Natural killer cell treated with Interleukin-12 subunit alpha and Interleukin-12 subunit beta and Interleukin-15 and Interleukin-18, amount 100 ng/mL, for 72 hours (primary cell): ENCODE results near the gene MSI2. TPM values are rescaled to one million over a fixed set of nuclear protein-coding genes. Genes with fewer than 3 reads are reported as not detected.

Experiments
- ATAC-seq, 2 donors: fragments of 150-1000 bp; cut with Tn5 transposase in 1 of 2; sonication (Bioruptor Pico), chemical (Tn5 transposase) in 1 of 2; 2 replicates each; pipeline ENCODE4 v1.10.0; 2021
- DNase-seq: peaks from one replicate; pipeline ENCODE4 v3.0.0; 2022; ENCODE audit warnings: low spot score
- H3K27ac Mint-ChIP-seq, 2 donors: 1 replicate in 1 of 2; 2 replicates in 1 of 2; pipeline ENCODE4 v1.8.0; 2022; ENCODE audit warnings: mixed read lengths in 2 of 2, mild to moderate bottlenecking in 1 of 2, moderate library complexity in 1 of 2
- H3K27me3 Mint-ChIP-seq, 2 donors: 1 replicate in 1 of 2; 2 replicates in 1 of 2; pipeline ENCODE4 v1.8.0; 2022; ENCODE audit warnings: mixed read lengths in 2 of 2
- H3K36me3 Mint-ChIP-seq: one replicate; pipeline ENCODE4 v1.8.0; 2022; ENCODE audit warnings: mixed read lengths
- H3K4me1 Mint-ChIP-seq, 2 donors: 1 replicate in 1 of 2; 2 replicates in 1 of 2; pipeline ENCODE4 v1.8.0; 2022; ENCODE audit warnings: low read depth in 2 of 2, mixed read lengths in 2 of 2, mild to moderate bottlenecking in 1 of 2
- H3K4me3 Mint-ChIP-seq: one replicate; pipeline ENCODE4 v1.8.0; 2022; ENCODE audit warnings: mixed read lengths
- H3K9me3 Mint-ChIP-seq: 2 replicates; pipeline ENCODE4 v1.8.0; 2022; ENCODE audit warnings: mixed read lengths
- total RNA-seq, 2 donors: library from RNA; stranded (reverse); gene quantifications; one replicate each; pipeline ENCODE4 v1.2.3, GENCODE V29; 2022

Gene MSI2
- total RNA-seq, 2 donors from 2014 or later: 51.3 to 126 TPM

DNA sequence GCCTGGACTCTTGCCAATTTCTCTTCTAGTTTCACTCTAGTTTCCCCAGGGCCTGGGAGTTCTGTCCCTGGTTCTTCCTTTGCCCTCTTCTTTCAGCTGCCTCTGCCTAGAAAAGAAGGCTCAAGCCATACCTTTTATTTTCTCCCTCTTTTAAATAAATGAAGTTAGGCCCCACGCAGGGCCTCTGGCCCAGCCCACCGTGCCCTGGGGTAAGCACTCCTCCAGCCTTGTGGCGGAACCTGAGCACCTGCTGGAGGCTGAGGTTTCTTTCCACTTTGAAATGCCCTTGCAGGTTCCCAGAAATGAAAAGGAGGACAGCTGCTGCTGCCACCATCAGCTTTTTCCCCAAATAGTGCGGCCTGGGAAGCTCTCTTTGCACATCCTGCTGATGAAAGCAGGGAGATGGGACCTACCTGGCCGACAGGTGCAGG is 349.4 kb downstream of the MSI2 start:
- H3K4me1 Mint-ChIP-seq: peaks cover 65 to 67% of the 10 kb centered on the region in 2 donors
- H3K9me3 Mint-ChIP-seq: no peaks in the 10 kb centered on the region
- H3K36me3 Mint-ChIP-seq: no peaks in the 10 kb centered on the region
- peak overlapping the region; percentile 93 to 99 for H3K27ac Mint-ChIP-seq
- DNase-seq: no peak
- no peaks in the 10 kb centered on the region for H3K27me3 Mint-ChIP-seq
- no peak for ATAC-seq
- H3K4me3 Mint-ChIP-seq: peak overlapping the region; percentile 86

DNA sequence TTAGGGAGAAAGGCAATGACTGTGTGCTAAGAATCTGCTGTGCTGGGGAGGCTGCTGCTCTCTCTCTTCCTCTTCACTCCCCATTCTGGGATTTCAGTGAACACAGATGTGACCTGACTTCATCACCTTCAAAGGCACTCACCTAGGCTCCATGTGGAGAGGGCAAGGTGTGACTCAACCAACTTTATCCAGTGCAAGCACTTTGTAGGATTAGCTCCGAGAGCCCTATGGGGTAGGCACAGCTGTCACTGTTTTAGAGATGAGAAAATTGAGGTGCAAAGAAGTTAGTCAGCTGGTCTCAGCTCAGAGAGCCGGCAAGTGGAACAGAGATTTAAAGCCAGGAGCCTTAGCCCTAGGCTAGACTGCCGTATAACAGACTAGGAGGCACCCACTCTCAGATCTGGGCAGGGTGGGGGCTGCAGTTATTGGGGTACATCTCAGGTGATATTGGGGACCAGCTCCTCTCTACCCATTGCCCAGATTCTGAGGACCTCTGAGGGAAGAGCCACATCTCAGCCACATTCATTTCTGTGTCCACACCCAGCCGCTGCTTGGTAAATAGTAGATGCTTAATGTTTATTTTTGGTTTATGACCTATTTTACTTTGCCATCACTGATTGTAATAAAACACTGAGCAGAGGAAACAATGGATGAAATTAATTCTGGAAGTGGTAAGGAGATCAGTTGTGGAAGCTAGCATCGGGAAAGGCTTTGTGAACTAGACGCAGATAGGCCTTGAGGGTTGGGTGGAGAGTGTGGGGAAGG is 350.0 kb downstream of the MSI2 start:
- H3K4me3 Mint-ChIP-seq: peak overlapping the region; percentile 86
- H3K9me3 Mint-ChIP-seq: no peaks in the 10 kb centered on the region
- DNase-seq: no peak
- H3K36me3 Mint-ChIP-seq: no peaks in the 10 kb centered on the region
- H3K27me3 Mint-ChIP-seq: no peaks in the 10 kb centered on the region
- no peak for ATAC-seq
- peak overlapping the region; percentile 93 to 99 for H3K27ac Mint-ChIP-seq
- H3K4me1 Mint-ChIP-seq: peaks cover 59 to 61% of the 10 kb centered on the region in 2 donors

DNA sequence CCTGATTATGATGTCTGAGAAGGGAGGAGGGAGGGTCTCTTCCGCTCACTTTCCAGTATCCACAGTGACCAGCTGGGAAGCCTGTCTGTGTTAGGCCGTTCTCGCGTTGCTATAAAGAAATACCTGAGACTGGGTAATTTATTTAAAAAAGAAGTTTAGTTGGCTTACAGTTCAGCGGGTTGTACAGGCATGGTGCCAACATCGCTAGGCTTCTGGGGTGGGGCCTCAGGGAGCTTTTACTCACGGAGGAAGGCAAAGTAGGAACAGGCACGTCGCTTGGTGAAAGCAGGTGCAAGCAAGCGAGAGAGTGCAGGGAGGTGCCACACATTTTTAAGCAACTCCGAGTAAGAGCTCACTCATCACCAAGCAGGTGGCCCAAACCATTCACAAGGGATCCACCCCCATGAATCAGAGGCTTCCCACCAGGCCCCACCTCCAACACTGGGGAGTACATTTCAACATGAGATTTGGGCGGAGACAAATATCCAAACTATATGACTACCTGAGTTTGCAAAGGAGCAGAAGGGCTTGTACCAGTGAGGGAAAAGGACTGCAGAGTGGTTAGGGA is 351.3 kb downstream of the MSI2 start:
- DNase-seq (no peak), ATAC-seq (no peak)
- Mint-ChIP-seq H3K27me3 (no peaks in the 10 kb centered on the region), H3K4me3 (peak overlapping the region; percentile 29), H3K27ac (peak overlapping the region; percentile 88 to 93), H3K36me3 (no peaks in the 10 kb centered on the region), H3K4me1 (peaks cover 49 to 60% of the 10 kb centered on the region in 2 donors), H3K9me3 (no peaks in the 10 kb centered on the region)

DNA sequence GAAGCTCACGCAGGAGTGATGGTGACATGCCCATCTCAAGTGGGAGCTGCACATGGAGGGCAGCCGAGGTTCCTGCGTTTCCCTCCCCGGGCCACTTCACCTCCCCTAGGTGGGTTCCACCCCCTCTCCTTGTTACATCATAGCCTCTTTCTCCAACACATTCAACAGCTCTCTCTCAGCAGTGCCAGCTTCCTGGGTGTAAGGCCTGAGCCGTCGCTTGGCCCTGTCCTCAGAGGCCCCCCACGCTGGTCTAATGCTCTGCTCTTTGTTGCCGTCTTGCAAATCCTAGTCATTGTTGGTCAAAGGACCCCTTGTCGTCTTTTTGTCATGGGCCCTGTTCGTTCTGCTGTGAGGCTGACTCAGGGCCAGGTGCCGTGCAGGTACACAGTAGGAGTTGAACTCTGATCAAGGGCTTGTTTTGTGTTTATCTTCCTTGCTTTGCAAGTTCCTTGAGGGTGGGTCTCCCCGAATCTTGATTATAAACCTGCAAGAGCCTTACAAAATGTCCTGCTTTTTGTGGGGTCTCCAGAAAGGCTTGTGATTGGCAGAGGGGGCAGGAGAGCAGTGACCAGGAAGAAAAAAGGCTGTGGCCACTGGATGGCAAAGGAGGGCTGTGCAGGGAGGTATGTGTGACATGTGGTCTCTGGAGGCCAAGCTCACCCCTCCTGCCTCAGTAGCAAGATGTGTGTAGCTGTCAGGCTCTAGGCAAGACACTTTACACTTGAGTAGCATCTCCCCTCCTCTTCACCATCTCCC is 352.2 kb downstream of the MSI2 start:
- no peak for DNase-seq
- Mint-ChIP-seq H3K27ac (peak overlapping the region; percentile 88 to 93), H3K36me3 (no peaks in the 10 kb centered on the region), H3K27me3 (no peaks in the 10 kb centered on the region), H3K9me3 (no peaks in the 10 kb centered on the region), H3K4me3 (no peak overlapping the region), H3K4me1 (peaks cover 49 to 59% of the 10 kb centered on the region in 2 donors)
- ATAC-seq: no peak

DNA sequence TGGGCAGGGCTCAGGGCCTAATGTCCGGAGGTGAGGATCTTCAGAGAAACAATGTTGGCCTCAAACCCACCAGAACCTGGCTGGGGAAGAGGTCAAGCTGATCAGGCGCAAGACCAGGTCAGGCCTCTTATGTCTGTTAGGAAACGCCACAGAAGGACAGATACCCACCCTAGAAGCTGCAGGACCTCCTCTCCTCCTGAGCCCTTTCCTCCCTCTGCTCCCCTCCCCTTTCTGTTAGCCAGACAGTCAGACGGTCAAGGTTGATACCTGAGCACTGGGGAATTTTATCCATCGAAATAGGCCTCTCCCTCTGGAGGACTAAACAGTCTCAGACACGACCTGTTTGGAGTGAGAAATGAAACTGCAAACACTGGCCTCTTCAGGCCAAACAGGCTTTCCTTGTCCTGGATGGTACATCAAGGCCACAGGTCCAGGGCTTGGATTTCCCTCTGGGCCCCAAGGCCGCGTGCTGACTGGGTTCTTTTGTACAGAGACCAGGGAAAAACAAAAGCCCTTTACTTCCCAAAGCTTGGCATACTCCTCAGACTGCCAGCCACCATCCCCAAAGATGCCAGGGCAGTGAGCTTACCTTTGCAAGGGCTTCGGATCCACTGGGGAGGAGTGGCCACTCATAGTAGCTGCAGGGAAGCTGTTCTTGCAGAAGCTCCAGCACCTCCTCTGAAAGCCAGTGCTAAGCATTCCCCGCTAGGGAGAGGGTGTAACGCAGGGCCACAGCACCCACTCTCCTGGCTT is 353.0 kb downstream of the MSI2 start:
- no peak overlapping the region for H3K4me3 Mint-ChIP-seq

DNA sequence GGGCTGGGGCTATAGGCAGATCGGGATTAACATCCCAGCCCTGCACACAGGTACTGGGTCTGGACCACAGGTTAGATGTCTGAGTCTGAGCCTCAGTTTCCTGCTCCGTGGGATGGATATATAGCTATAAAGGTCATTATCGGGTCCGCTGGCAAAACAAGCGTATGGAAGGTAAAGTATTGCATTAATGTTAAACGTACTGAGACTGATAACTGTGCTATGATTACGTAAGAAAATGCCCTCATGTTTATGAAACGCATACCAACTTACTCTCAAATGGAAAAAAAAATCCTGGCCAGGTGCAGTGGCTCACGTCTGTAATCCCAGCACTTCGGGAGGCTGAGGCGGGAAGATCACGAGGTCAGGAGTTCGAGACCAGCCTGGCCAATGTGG is 353.6 kb downstream of the MSI2 start:
- ATAC-seq (no peak), DNase-seq (no peak)
- H3K27me3 Mint-ChIP-seq: no peaks in the 10 kb centered on the region
- H3K4me3 Mint-ChIP-seq: no peak overlapping the region
- H3K9me3 Mint-ChIP-seq: no peaks in the 10 kb centered on the region
- H3K4me1 Mint-ChIP-seq: peaks cover 48 to 55% of the 10 kb centered on the region in 2 donors
- H3K27ac Mint-ChIP-seq: peak overlapping the region; percentile 88 to 93
- no peaks in the 10 kb centered on the region for H3K36me3 Mint-ChIP-seq

More for the DNA sequence above, 353.0 kb downstream of the MSI2 start:
- ATAC-seq (no peak), DNase-seq (no peak)
- Mint-ChIP-seq H3K4me1 (peaks cover 45 to 53% of the 10 kb centered on the region in 2 donors), H3K27ac (peak overlapping the region; percentile 88 to 93), H3K36me3 (no peaks in the 10 kb centered on the region), H3K9me3 (no peaks in the 10 kb centered on the region), H3K27me3 (no peaks in the 10 kb centered on the region)

DNA sequence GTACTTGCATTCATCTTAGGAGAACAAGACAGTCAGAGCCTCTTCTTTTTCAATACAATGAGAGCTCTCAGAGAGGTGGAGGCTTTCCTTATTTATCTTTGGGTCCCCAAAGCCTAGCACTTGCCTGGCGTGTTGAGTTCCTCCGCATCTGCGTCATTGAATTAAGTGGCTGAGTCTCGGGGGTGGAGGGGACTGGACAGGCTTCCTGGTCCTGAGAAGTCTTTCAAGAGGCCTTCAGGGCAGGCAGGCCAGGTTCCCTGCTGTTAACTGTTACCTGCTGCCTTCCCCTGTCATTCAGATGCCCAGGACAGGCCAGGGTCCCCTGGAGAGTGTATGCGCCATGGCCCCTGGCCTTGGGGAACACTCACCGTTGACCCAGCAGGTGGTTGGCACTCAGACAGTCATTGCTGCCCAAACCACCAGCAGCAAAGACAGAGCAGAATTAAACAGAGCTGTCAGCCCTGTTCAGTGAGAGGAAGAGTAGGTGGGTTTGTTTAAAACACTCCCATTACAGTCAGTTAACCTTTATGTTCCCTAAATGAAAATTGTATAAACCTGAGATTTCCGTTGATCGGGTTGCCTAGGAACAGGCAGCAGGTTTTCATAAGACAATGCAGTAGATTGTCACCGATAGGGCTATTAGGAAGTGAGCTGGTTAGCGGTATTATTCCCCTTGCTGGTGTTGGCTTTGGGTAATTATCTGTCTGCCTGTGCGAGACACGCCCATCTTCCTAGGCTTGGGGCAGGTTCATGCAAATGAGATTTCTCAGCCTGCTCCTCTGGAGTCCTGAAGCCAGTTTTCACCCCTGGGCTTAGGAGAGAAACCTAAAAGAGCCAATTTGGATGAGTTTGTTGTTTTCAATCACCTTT is 356.1 kb downstream of the MSI2 start:
- Mint-ChIP-seq H3K4me1 (peaks cover 28 to 35% of the 10 kb centered on the region in 2 donors), H3K4me3 (no peak overlapping the region), H3K36me3 (peaks cover 4% of the 10 kb centered on the region), H3K27me3 (no peaks in the 10 kb centered on the region), H3K9me3 (no peaks in the 10 kb centered on the region), H3K27ac (peak overlapping the region; percentile 53 to 88)
- ATAC-seq: peak; percentile 68 to 79
- DNase-seq: no peak

DNA sequence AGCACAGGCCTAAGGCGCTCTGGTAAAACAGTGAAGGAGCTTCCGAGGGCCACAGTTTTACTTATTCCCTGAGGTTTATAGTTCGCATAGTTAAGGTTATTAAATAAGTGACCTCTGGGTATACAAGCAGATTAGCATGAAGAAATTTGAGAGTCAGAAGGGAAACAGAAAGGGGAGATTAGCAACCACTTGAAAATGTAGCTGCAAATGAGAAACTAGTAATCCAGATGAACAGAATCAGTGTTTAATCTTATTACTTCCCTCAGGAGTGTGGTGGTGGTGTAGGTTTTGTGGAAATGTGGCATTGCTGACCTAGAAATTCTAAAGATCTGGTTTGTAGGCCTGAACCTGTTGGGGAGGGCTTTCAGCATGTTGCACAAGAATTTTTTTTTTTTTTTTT is 358.4 kb downstream of the MSI2 start:
- DNase-seq (no peak), ATAC-seq (no peak)
- Mint-ChIP-seq H3K27me3 (no peaks in the 10 kb centered on the region), H3K4me3 (no peak overlapping the region), H3K9me3 (no peaks in the 10 kb centered on the region), H3K36me3 (peaks cover 4% of the 10 kb centered on the region), H3K27ac (peak overlapping the region; percentile 45 to 82), H3K4me1 (peaks cover 27 to 30% of the 10 kb centered on the region in 2 donors)

DNA sequence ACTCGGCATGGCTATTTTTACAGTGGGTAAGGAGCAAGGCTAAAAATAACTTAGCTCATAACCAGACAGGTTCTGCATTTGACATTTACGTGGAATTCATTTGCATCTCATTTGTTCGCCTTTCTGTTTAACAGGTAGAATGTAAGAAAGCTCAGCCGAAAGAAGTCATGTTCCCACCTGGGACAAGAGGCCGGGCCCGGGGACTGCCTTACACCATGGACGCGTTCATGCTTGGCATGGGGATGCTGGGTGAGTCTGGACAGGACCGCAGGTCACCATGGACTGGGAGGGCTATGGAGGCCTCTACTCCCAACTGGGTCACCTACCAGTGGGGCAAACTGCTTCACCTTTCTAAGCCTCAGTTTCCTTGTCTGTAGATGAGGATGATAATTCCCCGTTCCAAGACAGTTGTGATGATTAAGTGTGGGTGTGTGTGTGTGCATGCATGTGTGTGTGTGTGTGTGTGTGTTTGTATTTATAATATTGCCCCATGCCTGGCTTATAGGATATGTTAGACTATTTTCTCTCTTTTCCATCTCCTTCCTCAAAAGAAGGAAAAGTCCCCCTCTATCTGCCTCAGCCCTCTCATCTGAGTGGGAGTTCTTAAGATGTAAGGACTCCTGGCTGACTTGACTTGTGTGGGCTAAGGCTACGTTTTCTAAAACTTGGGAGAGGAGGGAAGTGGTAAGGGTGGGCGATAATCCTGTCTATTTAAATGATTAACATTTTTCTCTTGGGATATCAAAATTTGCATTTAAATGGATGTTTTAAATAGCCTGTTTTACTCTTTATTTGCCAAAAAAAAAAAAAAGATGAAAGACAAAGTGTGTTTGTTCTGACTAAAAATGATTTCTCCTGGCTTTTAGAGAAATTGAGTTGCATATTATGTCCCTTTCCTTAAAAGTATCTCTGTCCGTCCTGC is 359.8 kb downstream of the MSI2 start:
- DNase-seq: no peak
- H3K9me3 Mint-ChIP-seq: no peaks in the 10 kb centered on the region
- H3K4me3 Mint-ChIP-seq: no peak overlapping the region
- peaks cover 4% of the 10 kb centered on the region for H3K36me3 Mint-ChIP-seq
- H3K27me3 Mint-ChIP-seq: no peaks in the 10 kb centered on the region
- ATAC-seq: no peak
- H3K4me1 Mint-ChIP-seq: peaks cover 27 to 30% of the 10 kb centered on the region in 2 donors
- no peak overlapping the region for H3K27ac Mint-ChIP-seq

DNA sequence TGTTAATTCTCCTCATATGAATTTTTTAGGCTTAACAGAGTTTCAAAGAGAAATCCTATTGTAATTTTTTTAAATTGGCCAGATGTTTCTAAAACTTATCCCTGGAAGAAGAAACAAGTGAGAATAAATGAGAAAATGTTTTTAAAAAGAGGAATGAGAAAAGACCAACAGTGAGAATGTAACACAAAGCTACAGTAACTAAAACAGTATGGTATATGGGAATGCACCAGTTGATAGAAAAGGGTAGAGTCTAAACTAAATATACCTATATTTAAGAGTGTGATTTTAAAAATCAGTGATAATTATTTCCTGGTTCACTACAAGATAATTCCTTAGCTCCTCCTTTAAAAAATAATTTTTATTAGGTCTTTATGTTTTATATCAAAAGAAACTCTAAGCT is 360.9 kb downstream of the MSI2 start:
- no peak for DNase-seq
- Mint-ChIP-seq H3K36me3 (peaks cover 4% of the 10 kb centered on the region), H3K9me3 (no peaks in the 10 kb centered on the region), H3K4me3 (no peak overlapping the region), H3K4me1 (peaks cover 25 to 27% of the 10 kb centered on the region in 2 donors), H3K27ac (no peak overlapping the region), H3K27me3 (no peaks in the 10 kb centered on the region)
- no peak for ATAC-seq

DNA sequence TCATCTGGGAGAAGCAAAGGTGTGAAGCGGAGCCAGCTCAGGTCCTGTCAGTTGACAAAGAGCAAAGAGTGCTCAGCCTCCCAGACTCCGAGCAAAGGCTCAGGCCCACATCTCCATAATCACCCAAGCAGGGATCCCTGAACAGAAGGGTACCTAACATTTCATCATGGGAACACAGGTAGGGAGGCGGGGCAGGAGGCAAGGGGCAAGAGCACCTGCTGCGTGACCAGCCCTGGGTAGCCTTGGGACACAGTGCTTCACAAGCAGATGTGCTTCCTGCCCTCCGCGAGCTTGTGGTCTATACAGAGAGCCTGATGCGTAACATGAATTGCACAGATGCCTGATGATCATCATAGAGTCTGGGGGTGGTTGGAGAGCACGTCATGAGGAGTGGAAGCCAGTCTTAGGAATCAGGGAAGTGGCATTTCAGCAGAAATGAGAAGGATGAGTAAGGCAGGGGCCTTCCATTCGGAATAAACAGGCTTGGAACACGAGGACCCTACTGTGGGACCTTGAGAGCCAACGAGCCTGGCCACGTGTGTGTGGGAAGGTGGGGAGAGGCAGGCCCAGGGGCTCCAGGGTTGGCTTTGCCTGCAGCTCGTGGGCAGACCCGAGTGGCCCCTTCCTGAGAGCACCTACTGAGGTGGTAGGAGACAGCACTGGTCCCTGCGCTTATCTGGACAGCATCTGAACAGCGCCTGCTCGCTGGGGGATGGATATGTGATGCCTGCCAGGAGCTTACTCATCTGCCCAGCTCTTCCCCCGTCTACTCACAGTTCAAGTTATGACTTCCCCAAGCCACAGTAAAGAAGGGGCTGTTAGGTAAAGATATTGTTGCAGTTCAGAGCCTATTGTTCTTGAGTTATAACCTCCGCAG is 363.0 kb downstream of the MSI2 start:
- Mint-ChIP-seq H3K27me3 (no peaks in the 10 kb centered on the region), H3K36me3 (peaks cover 4% of the 10 kb centered on the region), H3K4me1 (peaks cover 22 to 26% of the 10 kb centered on the region in 2 donors), H3K9me3 (no peaks in the 10 kb centered on the region), H3K4me3 (no peak overlapping the region), H3K27ac (peak overlapping the region in 1 of 2 donors; percentile 67)
- ATAC-seq (no peak), DNase-seq (no peak)
